C4-2B (cell line): Measurements from ENCODE around the gene JCHAIN.
"Not testable (repeated sequence)": the region's sequence is repeated elsewhere in the genome, so short reads cannot be mapped to it uniquely, and the experiment has no call there.

Source experiments
- CTCF ChIP-seq: fragments of 450-650 bp; conservative IDR thresholded peaks from 2 replicates; pipeline ENCODE4 v1.5.1; 2017; ENCODE audit warnings: mild to moderate bottlenecking
- ZFX ChIP-seq: fragments of 450-650 bp; IDR thresholded peaks from 2 replicates; pipeline ENCODE4 v1.6.1; 2017

DNA sequence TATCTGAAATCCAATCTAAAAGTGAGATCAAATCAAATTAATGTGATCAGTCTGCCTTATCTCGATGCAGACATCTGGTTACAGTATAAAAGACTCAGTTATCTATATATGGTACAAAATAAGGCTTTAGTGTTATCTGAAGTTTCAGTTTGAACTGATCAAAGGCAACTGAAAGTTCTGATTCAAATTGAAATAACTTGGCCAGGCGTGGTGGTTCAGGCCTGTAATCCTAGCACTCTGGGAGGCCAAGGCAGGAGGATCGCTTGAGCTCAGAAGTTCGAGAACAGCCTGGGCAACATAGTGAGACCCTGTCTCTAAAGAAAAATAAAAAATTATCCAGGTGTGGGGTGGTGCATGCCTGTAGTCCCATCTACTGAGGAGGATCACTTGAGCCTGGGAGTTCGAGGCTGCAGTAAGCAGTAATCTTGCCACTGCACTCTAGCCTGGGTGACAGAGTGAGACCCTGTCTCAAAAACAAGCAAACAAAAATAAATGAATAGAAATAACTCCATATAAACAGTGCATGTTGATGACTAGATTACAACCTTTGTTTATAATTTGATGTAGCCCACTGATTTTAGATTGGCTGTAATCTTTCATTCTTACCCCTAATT lies 4.9 kb downstream of the JCHAIN start:
- not testable (repeated sequence) for TF ChIP-seq CTCF, ZFX
